Cardiac muscle cell (in vitro differentiated cells and primary cell): Measurements from ENCODE around the gene PPP3CA. TPM values are rescaled to one million over a fixed set of nuclear protein-coding genes. Genes with fewer than 3 reads are reported as not detected.
A peak's percentile ranks its signal among the peaks of the same experiment; 100 is the strongest.

Source experiments
- DNase-seq, 2 donors: peaks; one replicate each; pipeline versions ENCODE4 v3.0.0 to v3.0.0-alpha.2; 2010 to 2017; ENCODE audit warnings: low read depth in 1 of 2, low spot score in 1 of 2
- H3K27ac ChIP-seq: fragments of 200-600 bp; sonication (generic); 2 replicates; pipeline ENCODE4 v1.5.1; 2016
- H3K27me3 ChIP-seq: fragments of 200-600 bp; sonication (generic); 2 replicates; pipeline ENCODE4 v1.6.0; 2016; ENCODE audit warnings: control low read depth
- H3K36me3 ChIP-seq: fragments of 200-600 bp; sonication (generic); 2 replicates; pipeline ENCODE4 v1.5.1; 2016; ENCODE audit warnings: control low read depth
- H3K4me1 ChIP-seq: fragments of 200-600 bp; sonication (generic); 2 replicates; pipeline ENCODE4 v1.8.1; 2017; ENCODE audit warnings: low read depth, mild to moderate bottlenecking, mixed run types
- H3K4me3 ChIP-seq: fragments of 200-600 bp; sonication (generic); 2 replicates; pipeline ENCODE4 v1.5.1; 2016; ENCODE audit warnings: mild to moderate bottlenecking
- H3K9me3 ChIP-seq: fragments of 200-600 bp; sonication (generic); 2 replicates; pipeline ENCODE4 v1.5.1; 2017; ENCODE audit warnings: low read depth, mild to moderate bottlenecking, control low read depth
- CTCF ChIP-seq: IDR thresholded peaks from 2 replicates; pipeline ENCODE4 v1.5.1; 2012; ENCODE audit warnings: low read depth, mild to moderate bottlenecking, low read length
- polyA plus RNA-seq: library from polyadenylated mRNA; unstranded; fragments of >200 nt; fragmentation: Nextera tagmentation; extraction: Ambion mirVana; gene quantifications from 2 replicates; pipeline ENCODE4 v1.2.1, GENCODE V29; 2016
- total RNA-seq: library from RNA; depleted of rRNA; stranded (reverse); fragments of >200 nt; gene quantifications from 2 replicates; pipeline ENCODE4 v1.2.3, GENCODE V29; 2016

PPP3CA gene
- total and polyA plus RNA-seq, 2 experiments from 2014 or later: 8.2 to 21.3 TPM

GRCh38 chr4:101258883-101259282 lies 88.4 kb downstream of the PPP3CA start:
- no peak overlapping the region for H3K27ac ChIP-seq
- no peak for DNase-seq
- H3K4me3 ChIP-seq: no peak overlapping the region
- no peaks in the 10 kb centered on the region for H3K27me3 ChIP-seq
- no peaks in the 10 kb centered on the region for H3K36me3 ChIP-seq
- TF ChIP-seq CTCF: no peak
- H3K9me3 ChIP-seq: no peaks in the 10 kb centered on the region
- no peaks in the 10 kb centered on the region for H3K4me1 ChIP-seq

GRCh38 chr4:101256222-101256621 lies 91.1 kb downstream of the PPP3CA start:
- Histone ChIP-seq H3K27ac (no peak overlapping the region), H3K36me3 (no peaks in the 10 kb centered on the region), H3K4me3 (no peak overlapping the region), H3K27me3 (no peaks in the 10 kb centered on the region), H3K9me3 (no peaks in the 10 kb centered on the region), H3K4me1 (peaks cover 20% of the 10 kb centered on the region)
- no peak for DNase-seq
- no peak for TF ChIP-seq CTCF

- peaks cover 29% of the 10 kb centered on the region for H3K4me1 ChIP-seq
- no peaks in the 10 kb centered on the region for H3K27me3 ChIP-seq
- H3K4me3 ChIP-seq: no peak overlapping the region
- no peak overlapping the region for H3K27ac ChIP-seq
- H3K9me3 ChIP-seq: no peaks in the 10 kb centered on the region
- TF ChIP-seq CTCF: no peak
- no peaks in the 10 kb centered on the region for H3K36me3 ChIP-seq
- no peak for DNase-seq
Measured at GRCh38 chr4:101254776-101255175, 92.5 kb downstream of the PPP3CA start.

- DNase-seq: no peak
- peak overlapping the region; percentile 27 for H3K27ac ChIP-seq
- H3K36me3 ChIP-seq: no peaks in the 10 kb centered on the region
- H3K27me3 ChIP-seq: no peaks in the 10 kb centered on the region
- no peaks in the 10 kb centered on the region for H3K9me3 ChIP-seq
- no peak overlapping the region for H3K4me3 ChIP-seq
- TF ChIP-seq CTCF: no peak
- peaks cover 29% of the 10 kb centered on the region for H3K4me1 ChIP-seq
Measured at GRCh38 chr4:101253121-101253520, 94.2 kb downstream of the PPP3CA start.

GRCh38 chr4:101252721-101253120 lies 94.6 kb downstream of the PPP3CA start:
- Histone ChIP-seq H3K4me3 (no peak overlapping the region), H3K36me3 (no peaks in the 10 kb centered on the region), H3K27ac (peak overlapping the region; percentile 27), H3K4me1 (peaks cover 29% of the 10 kb centered on the region), H3K9me3 (no peaks in the 10 kb centered on the region), H3K27me3 (no peaks in the 10 kb centered on the region)
- DNase-seq: peak; percentile 29 to 50
- TF ChIP-seq CTCF: no peak

GRCh38 chr4:101251261-101251660 lies 96.1 kb downstream of the PPP3CA start:
- H3K9me3 ChIP-seq: no peaks in the 10 kb centered on the region
- TF ChIP-seq CTCF: no peak
- no peaks in the 10 kb centered on the region for H3K27me3 ChIP-seq
- H3K36me3 ChIP-seq: no peaks in the 10 kb centered on the region
- H3K4me3 ChIP-seq: no peak overlapping the region
- no peak for DNase-seq
- H3K27ac ChIP-seq: no peak overlapping the region
- peaks cover 29% of the 10 kb centered on the region for H3K4me1 ChIP-seq
